SU-DHL-6 (cell line): ENCODE results near the gene DOHH.

Experiments
- H2AFZ ChIP-seq: fragments of 200-600 bp; sonication (generic); 2 replicates; pipeline ENCODE4 v1.6.1; 2014; ENCODE audit warnings: low read depth, mild to moderate bottlenecking, moderate library complexity, mixed read lengths, antibody characterized with exemption, low read length; ENCODE audit not compliant: severe bottlenecking
- H3F3A ChIP-seq: fragments of 200-600 bp; shearing (Covaris generic); 2 replicates; pipeline ENCODE4 v1.6.0; 2016; ENCODE audit warnings: antibody characterized with exemption, mild to moderate bottlenecking; ENCODE audit not compliant: insufficient read depth
- H3K27ac ChIP-seq: fragments of 200-600 bp; sonication (generic); 2 replicates; pipeline ENCODE4 v1.5.1; 2016; ENCODE audit warnings: low read depth, mild to moderate bottlenecking, low read length, moderate library complexity, mixed read lengths
- H3K27me3 ChIP-seq: fragments of 200-600 bp; sonication (generic), shearing (Covaris generic); 2 replicates; pipeline ENCODE4 v1.6.0; 2014; ENCODE audit warnings: mild to moderate bottlenecking, low read length
- H3K36me3 ChIP-seq: fragments of 200-600 bp; sonication (generic); 2 replicates; pipeline ENCODE4 v1.6.1; 2014; ENCODE audit warnings: mild to moderate bottlenecking, low read length, mixed read lengths
- H3K4me2 ChIP-seq: fragments of 300-600, 200-600 bp; shearing (Covaris generic), sonication (generic); 2 replicates; pipeline ENCODE4 v1.6.0; 2014; ENCODE audit warnings: low read length, low read depth, mild to moderate bottlenecking; ENCODE audit not compliant: poor library complexity, severe bottlenecking
- H3K4me3 ChIP-seq: fragments of 200-600 bp; sonication (generic); 2 replicates; pipeline ENCODE4 v1.5.1; 2014; ENCODE audit warnings: antibody characterized with exemption, low read length, mild to moderate bottlenecking, mixed read lengths; ENCODE audit not compliant: insufficient read depth, poor library complexity, severe bottlenecking
- H3K79me2 ChIP-seq: fragments of 200-600 bp; sonication (generic); 2 replicates; pipeline ENCODE4 v1.6.1; 2014; ENCODE audit warnings: mild to moderate bottlenecking, low read length, moderate library complexity; ENCODE audit not compliant: insufficient read depth
- H3K9ac ChIP-seq: fragments of 200-600 bp; sonication (generic); 2 replicates; pipeline ENCODE4 v1.7.0; 2014; ENCODE audit warnings: mild to moderate bottlenecking, low read length
- H3K9me2 ChIP-seq: fragments of 200-600 bp; sonication (generic); replicated peaks from 2 replicates; pipeline ENCODE4 v1.6.1; 2014; ENCODE audit warnings: low read length; ENCODE audit not compliant: insufficient read depth
- H3K9me3 ChIP-seq: fragments of 200-600 bp; sonication (generic); 2 replicates; pipeline ENCODE4 v1.6.1; 2014; ENCODE audit warnings: low read length, mixed read lengths; ENCODE audit not compliant: insufficient read depth
- H4K20me1 ChIP-seq: fragments of 200-600 bp; sonication (generic); 2 replicates; pipeline ENCODE4 v1.6.1; 2014; ENCODE audit warnings: low read depth, mild to moderate bottlenecking, antibody characterized with exemption, low read length, moderate library complexity, mixed read lengths
- EZH2phosphoT487 ChIP-seq: fragments of 200-600 bp; sonication (generic), shearing (Covaris generic); conservative IDR thresholded peaks from 2 replicates; pipeline ENCODE4 v1.6.1; 2018; ENCODE audit warnings: mild to moderate bottlenecking, antibody characterized with exemption, low read length, moderate library complexity, mixed read lengths
- TF ChIP-seq, protein P1 (sequence below): fragments of 200-600 bp; sonication (generic); IDR thresholded peaks from one replicate; pipeline ENCODE4 v1.5.1; 2017; ENCODE audit warnings: antibody characterized with exemption, mild to moderate bottlenecking, low read length, moderate library complexity; ENCODE audit not compliant: insufficient read depth, poor library complexity, severe bottlenecking

DOHH gene

DNA sequence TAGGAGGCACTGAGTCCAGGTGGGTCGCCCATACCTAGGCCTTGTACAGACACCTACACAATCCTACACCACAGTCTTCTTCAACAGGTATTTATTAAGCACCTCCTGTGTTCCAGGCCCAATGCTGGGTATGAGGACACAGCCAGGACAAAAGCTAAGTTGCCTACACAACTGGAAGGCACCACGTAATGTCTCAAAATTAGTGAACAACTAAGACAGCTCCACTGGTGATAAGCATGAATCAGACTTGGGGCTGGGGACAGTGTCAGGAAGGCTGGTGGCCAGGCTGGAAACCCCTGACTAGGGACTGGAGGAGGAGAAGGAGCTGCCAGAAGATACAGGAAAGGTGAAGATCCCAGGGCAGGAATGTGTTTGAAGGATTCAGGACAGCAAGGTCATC, 22.5 kb downstream of the DOHH start:
- Histone ChIP-seq H3K27me3 (no peaks in the 10 kb centered on the region), H3K27ac (no peak overlapping the region), H3K4me2 (no peak overlapping the region), H3K9me3 (no peaks in the 10 kb centered on the region), H4K20me1 (no peaks in the 10 kb centered on the region), H3K36me3 (no peaks in the 10 kb centered on the region), H3K9me2 (no peaks in the 10 kb centered on the region), H3K79me2 (no peaks in the 10 kb centered on the region), H3K4me3 (no peak overlapping the region), H3K9ac (no peak overlapping the region), H3F3A (peaks cover 12% of the 10 kb centered on the region), H2AFZ (no peak overlapping the region)
- TF ChIP-seq, protein P1, sequence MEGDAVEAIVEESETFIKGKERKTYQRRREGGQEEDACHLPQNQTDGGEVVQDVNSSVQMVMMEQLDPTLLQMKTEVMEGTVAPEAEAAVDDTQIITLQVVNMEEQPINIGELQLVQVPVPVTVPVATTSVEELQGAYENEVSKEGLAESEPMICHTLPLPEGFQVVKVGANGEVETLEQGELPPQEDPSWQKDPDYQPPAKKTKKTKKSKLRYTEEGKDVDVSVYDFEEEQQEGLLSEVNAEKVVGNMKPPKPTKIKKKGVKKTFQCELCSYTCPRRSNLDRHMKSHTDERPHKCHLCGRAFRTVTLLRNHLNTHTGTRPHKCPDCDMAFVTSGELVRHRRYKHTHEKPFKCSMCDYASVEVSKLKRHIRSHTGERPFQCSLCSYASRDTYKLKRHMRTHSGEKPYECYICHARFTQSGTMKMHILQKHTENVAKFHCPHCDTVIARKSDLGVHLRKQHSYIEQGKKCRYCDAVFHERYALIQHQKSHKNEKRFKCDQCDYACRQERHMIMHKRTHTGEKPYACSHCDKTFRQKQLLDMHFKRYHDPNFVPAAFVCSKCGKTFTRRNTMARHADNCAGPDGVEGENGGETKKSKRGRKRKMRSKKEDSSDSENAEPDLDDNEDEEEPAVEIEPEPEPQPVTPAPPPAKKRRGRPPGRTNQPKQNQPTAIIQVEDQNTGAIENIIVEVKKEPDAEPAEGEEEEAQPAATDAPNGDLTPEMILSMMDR = no peak
- TF ChIP-seq EZH2phosphoT487 = no peak

DNA sequence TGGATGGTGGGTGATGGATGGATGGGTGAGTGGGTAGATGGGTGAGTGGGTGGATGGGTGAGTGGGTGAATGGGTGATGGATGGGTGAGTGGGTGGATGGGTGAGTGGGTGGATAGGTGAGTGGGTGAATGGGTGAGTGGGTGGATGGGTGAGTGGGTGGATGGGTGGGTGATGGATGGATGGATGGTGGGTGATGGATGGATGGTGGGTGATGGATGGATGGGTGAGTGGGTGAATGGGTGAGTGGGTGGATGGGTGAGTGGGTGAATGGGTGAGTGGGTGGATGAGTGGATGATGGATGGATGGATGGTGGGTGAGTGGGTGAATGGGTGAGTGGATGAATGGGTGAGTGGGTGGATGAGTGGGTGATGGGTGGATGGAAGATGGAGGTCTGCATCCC, 23.0 kb downstream of the DOHH start:
- Histone ChIP-seq H3K9me3 (no peaks in the 10 kb centered on the region), H4K20me1 (no peaks in the 10 kb centered on the region), H3K27me3 (no peaks in the 10 kb centered on the region), H2AFZ (no peak overlapping the region), H3K9ac (no peak overlapping the region), H3K4me2 (no peak overlapping the region), H3F3A (peaks cover 12% of the 10 kb centered on the region), H3K27ac (no peak overlapping the region), H3K4me3 (no peak overlapping the region), H3K36me3 (no peaks in the 10 kb centered on the region), H3K9me2 (no peaks in the 10 kb centered on the region), H3K79me2 (no peaks in the 10 kb centered on the region)
- TF ChIP-seq EZH2phosphoT487 = no peak
- TF ChIP-seq, protein P1 = no peak

DNA sequence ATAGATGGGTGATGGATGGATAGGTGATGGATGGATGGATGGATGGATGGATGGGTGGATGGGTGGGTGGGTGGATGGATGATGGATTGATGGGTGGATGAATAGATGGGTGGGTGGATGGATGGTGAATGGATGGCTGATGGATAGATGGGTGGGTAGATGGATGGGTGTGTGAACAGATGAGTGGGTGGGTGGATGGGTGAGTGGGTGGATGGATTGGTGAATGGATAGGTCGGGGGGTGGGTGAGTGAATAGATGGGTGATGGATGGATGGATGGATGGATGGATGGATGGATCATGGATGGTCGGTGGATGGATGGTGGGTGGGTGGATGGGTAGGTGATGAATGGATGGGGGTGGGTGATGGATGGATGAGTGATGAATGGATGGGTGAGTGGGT, 23.6 kb downstream of the DOHH start:
- Histone ChIP-seq H3K36me3 (no peaks in the 10 kb centered on the region), H2AFZ (no peak overlapping the region), H3K4me3 (no peak overlapping the region), H3K9ac (no peak overlapping the region), H3K27ac (no peak overlapping the region), H3K4me2 (no peak overlapping the region), H4K20me1 (no peaks in the 10 kb centered on the region), H3K9me3 (no peaks in the 10 kb centered on the region), H3F3A (peaks cover 12% of the 10 kb centered on the region), H3K79me2 (no peaks in the 10 kb centered on the region), H3K27me3 (no peaks in the 10 kb centered on the region), H3K9me2 (no peaks in the 10 kb centered on the region)
- no peak for TF ChIP-seq EZH2phosphoT487
- TF ChIP-seq, protein P1 = no peak
